Stimulated activated CD4-positive, alpha-beta T cell treated with anti-CD3 and anti-CD28 coated beads, TNF-alpha, amount 100 ng/mL, for 1 hour (primary cell): ENCODE data around the gene CCDC154.

Experiments
- DNase-seq, 3 donors: peaks; one replicate each; pipeline ENCODE4 v3.0.0-alpha.2; 2020; ENCODE audit warnings: low read depth in 3 of 3, low spot score in 1 of 3

The CCDC154 gene

DNA sequence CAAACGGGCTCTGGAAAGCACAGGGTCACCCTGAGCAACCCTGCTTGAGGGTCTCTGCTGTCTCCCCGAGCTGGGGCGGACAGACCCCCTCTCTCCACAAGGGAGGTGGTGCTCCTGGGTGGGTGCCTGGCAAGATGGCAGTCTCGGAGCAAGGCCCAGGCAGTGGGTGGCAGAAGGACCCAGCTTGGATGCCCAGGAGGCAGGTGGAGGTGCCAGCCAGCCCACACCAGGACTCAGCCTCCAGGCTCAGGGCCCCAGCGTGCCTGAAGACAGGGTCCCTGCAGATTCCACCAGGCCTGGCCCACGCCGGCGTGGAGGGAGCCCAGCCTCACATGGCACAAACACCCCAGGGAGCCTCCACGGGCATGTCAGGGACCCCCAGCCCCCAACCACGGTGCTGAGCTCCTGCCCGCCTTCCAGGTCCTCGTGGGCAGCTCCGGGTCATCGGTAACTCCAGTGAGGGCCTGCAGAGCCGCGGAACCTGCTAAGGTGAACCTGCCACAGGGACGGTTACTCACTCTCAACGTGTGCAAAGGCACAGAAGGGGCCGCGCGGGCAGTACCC is 50.7 kb downstream of the CCDC154 start:
- no peak for DNase-seq

DNA sequence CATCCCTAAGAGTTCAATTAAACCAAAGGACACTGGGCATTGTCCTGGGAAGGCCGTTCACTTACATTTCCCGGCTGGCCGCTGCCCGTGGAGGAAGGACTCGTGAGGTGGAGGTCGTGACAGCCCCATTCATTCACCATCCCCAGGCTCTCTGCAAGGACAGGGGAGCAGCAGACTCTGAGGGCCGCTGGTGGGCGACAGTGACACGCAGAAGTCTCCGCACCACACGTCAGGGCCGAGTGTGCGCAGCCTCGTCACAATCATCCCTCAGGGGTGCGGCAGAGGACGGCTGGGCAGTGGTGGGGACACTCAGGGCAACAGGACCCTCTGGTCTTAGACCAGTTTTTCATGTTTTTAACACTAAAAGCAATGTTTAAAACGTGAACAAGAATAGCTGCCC is 51.5 kb downstream of the CCDC154 start:
- no peak for DNase-seq

GRCh38 chr16:1390239-1390779 is 54.0 kb downstream of the CCDC154 start:
- DNase-seq = no peak

GRCh38 chr16:1389762-1390161 is 54.6 kb downstream of the CCDC154 start:
- DNase-seq = no peak

DNA sequence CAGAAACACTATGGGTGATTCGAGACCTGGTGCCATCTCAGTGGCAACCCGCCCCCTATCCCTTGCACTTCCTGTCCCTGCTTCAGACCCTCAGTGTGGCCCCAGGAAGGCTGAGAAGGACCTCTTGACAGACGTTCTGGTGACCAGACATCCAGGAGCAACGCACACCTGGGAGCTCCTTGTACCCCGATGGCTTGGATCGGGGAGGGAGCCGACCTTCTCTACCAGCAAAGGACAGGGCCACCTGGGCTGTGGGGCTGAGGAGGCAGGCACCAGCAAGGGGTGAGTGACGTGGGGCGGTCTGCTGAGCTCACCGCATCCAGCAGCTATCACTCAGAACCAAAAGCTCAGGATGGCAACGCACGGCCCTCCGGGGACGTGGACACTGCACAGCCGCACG is 57.0 kb downstream of the CCDC154 start:
- no peak for DNase-seq

DNA sequence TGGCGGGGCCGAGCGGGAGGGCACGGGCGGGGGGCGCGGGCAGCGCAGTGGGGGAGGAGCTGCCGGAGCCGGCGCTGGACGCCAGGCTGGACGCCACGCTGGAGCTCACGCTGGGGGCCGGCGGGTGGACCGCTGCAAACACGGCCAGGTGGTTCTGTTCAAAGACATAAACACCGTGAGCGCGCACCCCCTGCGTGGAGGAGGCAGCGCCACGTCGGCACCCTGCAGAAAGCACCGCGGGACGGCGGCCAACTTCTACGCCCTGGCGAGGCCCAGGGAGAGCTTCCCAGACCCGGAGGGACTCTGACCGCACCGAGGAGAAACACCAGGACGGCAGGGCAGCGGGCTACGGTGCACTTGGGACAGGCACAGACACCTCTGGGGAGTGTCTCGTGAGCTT is 59.1 kb downstream of the CCDC154 start:
- DNase-seq = no peak
